Astrocyte of the spinal cord (primary cell): ENCODE results near the gene BBLN.
A peak's percentile ranks its signal among the peaks of the same experiment; 100 is the strongest.

Experiments used
- DNase-seq: peaks from one replicate; pipeline ENCODE4 v3.0.0; 2011; ENCODE audit warnings: low read depth, low spot score
- H3K4me3 ChIP-seq: 2 replicates; pipeline ENCODE4 v1.5.1; 2011; ENCODE audit warnings: low read depth, mild to moderate bottlenecking, low read length, moderate library complexity
- in situ Hi-C: cut with HindIII; loops from 2 replicates; pipeline ENCODE4 v1.10.0; 2017; ENCODE audit warnings: low sequenced_read_pairs
- TF ChIP-seq, protein P1 (sequence below): IDR thresholded peaks from 2 replicates; pipeline ENCODE4 v1.5.1; 2012; ENCODE audit warnings: low read depth, mild to moderate bottlenecking, low read length, inconsistent platforms

Gene BBLN

DNA sequence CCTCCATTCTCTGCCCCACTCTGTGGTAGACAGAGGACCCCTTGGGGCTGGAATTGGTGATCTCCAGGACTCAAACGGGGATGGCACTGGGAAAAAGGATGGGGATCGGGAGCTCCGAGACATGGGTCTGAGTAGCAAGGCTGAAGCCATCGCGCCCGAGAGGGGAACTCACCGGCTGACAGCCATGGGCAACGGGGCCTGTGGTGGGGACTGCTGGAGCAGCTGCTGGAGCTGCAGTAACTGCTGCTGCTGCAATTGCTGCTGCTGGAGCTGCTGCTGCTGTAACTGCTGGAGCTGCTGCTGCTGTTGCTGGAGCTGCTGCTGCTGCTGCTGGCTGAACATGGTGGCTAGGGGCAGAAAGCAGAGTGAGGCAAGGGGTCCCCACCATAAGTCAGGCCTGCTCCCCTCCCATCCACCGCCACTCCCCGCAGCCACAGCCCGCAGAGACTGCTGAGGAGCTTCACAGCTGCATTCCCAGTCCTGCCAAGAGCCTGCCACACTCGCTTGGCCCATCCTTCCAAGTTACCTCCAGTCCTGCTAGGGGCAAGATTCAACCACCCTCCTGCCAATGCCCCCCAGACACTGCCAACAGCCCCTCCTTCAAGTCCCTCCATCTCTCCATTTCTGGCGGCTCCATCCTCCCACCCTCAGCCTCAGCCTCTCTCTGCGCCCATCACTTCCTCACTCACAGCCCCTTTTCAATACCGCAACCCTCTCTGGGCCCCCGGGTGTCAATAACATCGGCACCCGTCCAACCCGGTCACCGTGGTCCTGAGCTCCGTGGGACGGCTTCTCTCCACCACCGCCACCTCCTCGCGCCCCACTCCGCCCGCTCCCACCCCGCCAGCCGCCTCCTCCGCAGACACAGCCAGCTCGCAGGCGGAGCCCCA lies 30.7 kb downstream of the BBLN start:
- TF ChIP-seq, protein P1, sequence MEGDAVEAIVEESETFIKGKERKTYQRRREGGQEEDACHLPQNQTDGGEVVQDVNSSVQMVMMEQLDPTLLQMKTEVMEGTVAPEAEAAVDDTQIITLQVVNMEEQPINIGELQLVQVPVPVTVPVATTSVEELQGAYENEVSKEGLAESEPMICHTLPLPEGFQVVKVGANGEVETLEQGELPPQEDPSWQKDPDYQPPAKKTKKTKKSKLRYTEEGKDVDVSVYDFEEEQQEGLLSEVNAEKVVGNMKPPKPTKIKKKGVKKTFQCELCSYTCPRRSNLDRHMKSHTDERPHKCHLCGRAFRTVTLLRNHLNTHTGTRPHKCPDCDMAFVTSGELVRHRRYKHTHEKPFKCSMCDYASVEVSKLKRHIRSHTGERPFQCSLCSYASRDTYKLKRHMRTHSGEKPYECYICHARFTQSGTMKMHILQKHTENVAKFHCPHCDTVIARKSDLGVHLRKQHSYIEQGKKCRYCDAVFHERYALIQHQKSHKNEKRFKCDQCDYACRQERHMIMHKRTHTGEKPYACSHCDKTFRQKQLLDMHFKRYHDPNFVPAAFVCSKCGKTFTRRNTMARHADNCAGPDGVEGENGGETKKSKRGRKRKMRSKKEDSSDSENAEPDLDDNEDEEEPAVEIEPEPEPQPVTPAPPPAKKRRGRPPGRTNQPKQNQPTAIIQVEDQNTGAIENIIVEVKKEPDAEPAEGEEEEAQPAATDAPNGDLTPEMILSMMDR, result no peak
- no peak for DNase-seq
- peak overlapping the region; percentile 62 for H3K4me3 ChIP-seq
- in situ Hi-C loops, result no loop called here

DNA sequence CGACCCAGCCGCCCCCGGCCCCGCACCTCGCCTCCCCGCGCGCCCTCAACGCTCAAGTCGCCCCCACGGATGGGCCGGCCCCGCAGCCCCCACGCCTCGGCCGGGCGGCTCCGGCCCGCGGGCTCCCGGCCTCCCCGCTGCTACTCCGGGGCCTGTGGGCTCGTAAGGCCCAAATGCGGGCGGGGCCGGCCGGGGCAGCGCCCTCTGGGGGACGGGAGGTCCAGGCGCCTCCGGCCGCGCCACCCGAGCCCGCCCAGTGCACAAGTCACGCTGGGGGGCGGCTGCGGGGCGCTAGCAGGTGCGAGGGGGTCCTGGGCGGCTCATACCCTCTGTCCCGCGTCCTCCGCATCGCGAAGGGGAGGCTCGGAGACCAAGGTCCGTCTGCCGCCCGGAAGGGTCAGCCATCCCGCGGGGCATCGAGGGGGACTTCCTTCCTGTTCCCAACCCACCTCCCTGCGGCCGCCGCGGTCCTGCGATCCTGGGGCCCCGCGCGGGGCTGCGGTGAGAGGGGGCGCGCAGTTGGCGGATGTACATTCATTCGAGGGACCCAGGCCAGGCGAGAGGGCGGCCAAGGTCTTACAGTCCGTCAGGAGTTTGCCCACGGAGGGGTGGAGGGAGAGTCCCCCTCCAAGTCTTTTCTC lies 31.5 kb downstream of the BBLN start, which contains the start of gene CIZ1:
TSS of gene CIZ1 (minus strand) at position 167 of the 641 bp plus-strand sequence. CDS start 715 bp downstream, outside the sequence.
- in situ Hi-C loops, result no loop called here
- TF ChIP-seq, protein P1, result peak; percentile 69
- peak within 1 kb of the TSS; percentile 62 for H3K4me3 ChIP-seq
- DNase-seq, result peak; percentile 79

DNA sequence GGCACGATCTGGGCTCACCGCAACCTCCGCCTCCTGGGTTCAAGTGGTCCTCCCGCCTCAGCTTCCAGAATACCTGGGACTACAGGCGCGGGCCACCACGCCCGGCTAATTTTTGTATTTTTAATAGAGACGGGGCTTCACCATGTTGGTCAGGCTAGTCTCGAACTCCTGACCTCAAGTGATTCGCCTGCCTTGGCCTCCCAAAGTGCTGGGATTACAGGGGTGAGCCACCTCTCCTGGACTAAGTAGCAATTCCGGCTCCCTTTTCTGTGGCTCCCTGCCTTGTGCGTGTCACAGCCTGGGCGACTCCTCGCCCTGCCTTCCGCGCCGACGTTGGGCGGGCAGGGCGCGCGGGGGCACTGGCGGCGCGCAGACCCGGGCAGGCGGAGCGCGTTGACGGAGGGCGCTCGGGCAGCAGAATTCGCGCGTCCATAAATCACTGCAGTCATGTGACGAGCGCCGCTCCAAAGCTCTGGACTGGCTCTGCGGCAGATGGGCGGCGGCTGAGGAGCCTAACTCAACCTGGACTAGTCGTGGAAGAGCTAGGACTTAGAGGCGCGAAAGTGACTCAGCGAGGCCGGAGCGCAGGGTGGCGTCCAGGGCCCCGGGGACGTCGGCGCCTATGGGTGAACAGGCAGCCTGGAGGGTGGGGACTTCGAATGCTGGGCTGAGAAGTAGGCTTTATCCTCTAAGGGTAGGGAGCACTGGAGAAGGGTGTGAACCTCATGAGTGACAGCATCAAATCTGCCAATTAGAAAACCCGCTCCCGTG lies 32.7 kb downstream of the BBLN start:
- DNase-seq, result peak; percentile 82
- in situ Hi-C loops, result no loop called here
- peak overlapping the region; percentile 62 for H3K4me3 ChIP-seq
- TF ChIP-seq, protein P1, result peak; percentile 20

DNA sequence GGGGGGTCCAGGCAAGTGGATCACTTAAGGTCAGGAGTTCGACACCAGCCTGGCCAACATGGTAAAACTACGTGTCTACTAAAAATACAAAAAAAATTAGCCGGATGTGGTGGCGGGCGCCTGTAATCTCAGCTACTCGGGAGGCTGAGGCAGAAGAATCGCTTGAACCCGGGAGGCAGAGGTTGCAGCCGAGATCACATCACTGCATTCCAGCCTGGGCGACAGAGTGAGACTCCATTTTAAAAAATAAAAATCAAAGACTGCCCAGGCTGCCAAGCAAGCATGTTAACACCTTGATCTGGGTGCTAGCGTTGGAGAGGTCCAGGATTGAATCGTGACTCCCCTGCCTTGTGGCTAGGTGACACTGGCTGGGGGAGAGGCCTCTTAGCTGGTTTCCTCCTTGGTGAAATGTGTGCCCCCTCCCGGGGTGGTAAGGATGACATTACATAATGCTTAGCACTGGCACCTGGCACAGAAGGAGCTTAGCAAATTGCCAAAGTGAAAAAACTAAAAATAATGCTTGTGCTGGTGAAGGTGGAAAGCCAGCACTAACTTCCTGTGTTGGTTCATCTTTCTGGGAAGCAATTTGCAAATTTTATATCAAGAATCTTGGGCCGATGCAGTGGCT lies 33.5 kb downstream of the BBLN start:
- H3K4me3 ChIP-seq, result no peak overlapping the region
- TF ChIP-seq, protein P1, result no peak
- in situ Hi-C loops, result no loop called here
- DNase-seq, result no peak

DNA sequence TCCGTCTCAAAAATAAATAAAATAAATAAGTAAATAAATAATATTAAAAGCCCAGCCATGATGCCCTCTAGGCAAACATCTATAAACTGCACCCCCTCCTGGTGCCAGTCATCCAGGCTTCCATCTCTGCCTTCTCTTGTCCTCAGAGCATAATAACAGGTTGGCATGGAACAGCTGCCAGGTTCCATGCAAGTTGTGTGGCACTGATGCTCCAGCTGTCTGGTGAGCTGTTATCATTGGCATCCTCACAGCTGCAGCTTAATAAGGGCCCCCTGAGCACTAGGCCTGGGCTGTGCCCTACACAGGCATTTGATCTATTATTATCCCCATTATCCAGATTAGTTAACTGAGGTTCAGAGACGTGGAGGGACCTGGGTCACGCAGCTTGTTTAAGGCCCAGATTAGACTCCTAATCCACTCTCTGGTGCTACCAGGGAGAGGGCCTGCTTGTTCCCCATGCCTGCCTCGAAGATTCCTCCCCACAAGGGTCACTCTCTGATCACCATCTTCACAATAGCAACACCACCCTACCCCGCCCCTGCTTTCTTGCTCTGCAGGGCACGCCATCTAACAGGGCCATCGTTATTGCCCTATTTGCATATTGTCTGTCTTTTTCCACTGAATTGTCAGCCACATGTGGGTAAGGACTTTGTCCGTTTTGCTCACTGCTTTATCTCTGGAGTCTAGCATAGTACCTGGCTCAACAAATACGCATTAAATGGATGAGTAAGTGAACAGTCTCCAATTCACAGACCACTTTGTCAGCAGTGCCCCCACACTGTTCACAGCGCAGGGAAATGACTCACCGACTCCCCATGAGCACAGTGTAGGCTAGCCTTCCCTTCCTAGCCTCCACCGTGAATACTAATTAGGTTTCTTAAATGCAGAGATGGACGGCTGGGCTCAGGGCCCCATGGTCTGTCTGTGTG lies 41.6 kb downstream of the BBLN start:
- H3K4me3 ChIP-seq, result no peak overlapping the region
- TF ChIP-seq, protein P1, result no peak
- peak; percentile 81 for DNase-seq
- in situ Hi-C loops, result no loop called here
